GM12864 (cell line): Measurements from ENCODE around the gene MBD3L4.
"Not testable (repeated sequence)": the region's sequence is repeated elsewhere in the genome, so short reads cannot be mapped to it uniquely, and the experiment has no call there.

ENCODE experiments used
- DNase-seq: peaks from one replicate; pipeline ENCODE4 v3.0.0-alpha.2; 2011; ENCODE audit warnings: low read depth
- H3K4me3 ChIP-seq: 2 replicates; pipeline ENCODE4 v1.5.1; 2011; ENCODE audit warnings: mild to moderate bottlenecking, low read depth, low read length, control low read depth
- CTCF ChIP-seq: IDR thresholded peaks from 2 replicates; pipeline ENCODE4 v1.5.1; 2011; ENCODE audit warnings: low read depth, mild to moderate bottlenecking, moderate library complexity, low read length, control low read depth, inconsistent platforms; ENCODE audit errors: missing control alignments

Gene MBD3L4

GRCh38 chr19:7054635-7055368 is 14.8 kb upstream of the MBD3L4 start:
- H3K4me3 ChIP-seq, DNase-seq: not testable (repeated sequence)

DNA sequence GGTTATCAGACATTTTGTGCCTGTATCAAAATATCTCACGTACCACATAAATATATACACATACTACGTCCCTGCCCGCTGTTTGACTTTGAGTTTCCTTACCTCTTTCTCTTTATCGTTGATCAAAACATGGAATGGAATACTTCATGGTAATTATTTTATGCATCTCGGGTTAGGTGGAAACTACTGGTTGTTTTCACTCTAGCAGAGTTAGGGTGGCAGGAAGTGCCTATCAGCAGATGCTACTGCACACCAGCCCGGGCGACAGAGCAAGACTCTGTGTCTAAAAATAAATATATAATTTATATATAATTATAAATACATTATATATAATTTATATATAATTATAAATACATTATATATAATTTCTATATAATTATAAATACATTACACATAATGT is 12.9 kb upstream of the MBD3L4 start:
- H3K4me3 ChIP-seq, DNase-seq: not testable (repeated sequence)

GRCh38 chr19:7051421-7051820 is 11.4 kb upstream of the MBD3L4 start:
- not testable (repeated sequence) for H3K4me3 ChIP-seq, DNase-seq

DNA sequence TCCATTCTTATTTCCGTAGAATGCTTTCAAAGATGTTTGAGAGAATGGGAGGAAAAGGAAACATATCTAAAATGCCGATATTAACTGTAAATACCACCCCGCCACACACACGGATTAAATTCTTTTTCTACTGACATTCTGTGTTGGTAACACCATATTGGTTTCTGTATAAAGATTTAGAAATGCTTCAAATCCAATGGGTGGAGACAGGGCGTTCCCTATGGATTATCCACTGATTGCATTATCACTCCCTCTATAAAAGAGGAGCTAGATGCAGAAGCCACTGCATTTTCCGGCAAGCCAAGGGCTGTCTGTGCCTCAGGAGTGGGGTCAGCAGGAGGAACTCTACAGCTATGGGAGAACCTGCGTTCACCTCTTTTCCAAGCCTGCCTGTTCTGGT is 9.0 kb upstream of the MBD3L4 start, which contains the start of gene MBD3L2:
MBD3L2 (plus strand) TSS at position 301 of the 400 bp plus-strand sequence; CDS start at position 354, 53 bp downstream.
- H3K4me3 ChIP-seq, DNase-seq: not testable (repeated sequence)

GRCh38 chr19:7041563-7041962 is 1.6 kb upstream of the MBD3L4 start:
- DNase-seq, H3K4me3 ChIP-seq: not testable (repeated sequence)

GRCh38 chr19:7030278-7030677 is 9.7 kb downstream of the MBD3L4 start, which contains the start of gene MBD3L5:
Gene MBD3L5 (plus strand): TSS chr19:7030578. CDS start chr19:7030612, 34 bp downstream.
- DNase-seq, H3K4me3 ChIP-seq: not testable (repeated sequence)

- DNase-seq, H3K4me3 ChIP-seq: not testable (repeated sequence)
Measured at GRCh38 chr19:7028790-7029189, 11.2 kb downstream of the MBD3L4 start.

- DNase-seq, H3K4me3 ChIP-seq: not testable (repeated sequence)
Measured at GRCh38 chr19:7021331-7021730, 18.6 kb downstream of the MBD3L4 start, which contains the start of gene MBD3L2B. Gene MBD3L2B (minus strand): TSS chr19:7021431. CDS start chr19:7021397, 34 bp downstream.

GRCh38 chr19:7018828-7019227 is 21.2 kb downstream of the MBD3L4 start:
- no peak overlapping the region for H3K4me3 ChIP-seq
- DNase-seq, result no peak
- no peak for TF ChIP-seq CTCF

- no peak for DNase-seq
- TF ChIP-seq CTCF, result no peak
- H3K4me3 ChIP-seq, result no peak overlapping the region
Measured at GRCh38 chr19:7013678-7014077, 26.3 kb downstream of the MBD3L4 start.

- DNase-seq, result no peak
- no peak overlapping the region for H3K4me3 ChIP-seq
- TF ChIP-seq CTCF, result no peak
Measured at GRCh38 chr19:7010722-7011593, 29.0 kb downstream of the MBD3L4 start.
